GM10266 (cell line): ENCODE results near the gene BCAS3.

Experiments used
- DNase-seq: peaks from one replicate; pipeline ENCODE4 v3.0.0; 2012; ENCODE audit errors: extremely low spot score
- CTCF ChIP-seq: IDR thresholded peaks from 2 replicates; pipeline ENCODE4 v1.5.1; 2012; ENCODE audit warnings: mild to moderate bottlenecking, low read depth; ENCODE audit not compliant: control insufficient read depth, insufficient read depth; ENCODE audit errors: missing control alignments

Gene BCAS3

GRCh38 chr17:61253362-61253761 is 575.7 kb downstream of the BCAS3 start:
- no peak for TF ChIP-seq CTCF
- DNase-seq = no peak

GRCh38 chr17:61253937-61254574 is 576.4 kb downstream of the BCAS3 start:
- no peak for DNase-seq
- no peak for TF ChIP-seq CTCF

DNA sequence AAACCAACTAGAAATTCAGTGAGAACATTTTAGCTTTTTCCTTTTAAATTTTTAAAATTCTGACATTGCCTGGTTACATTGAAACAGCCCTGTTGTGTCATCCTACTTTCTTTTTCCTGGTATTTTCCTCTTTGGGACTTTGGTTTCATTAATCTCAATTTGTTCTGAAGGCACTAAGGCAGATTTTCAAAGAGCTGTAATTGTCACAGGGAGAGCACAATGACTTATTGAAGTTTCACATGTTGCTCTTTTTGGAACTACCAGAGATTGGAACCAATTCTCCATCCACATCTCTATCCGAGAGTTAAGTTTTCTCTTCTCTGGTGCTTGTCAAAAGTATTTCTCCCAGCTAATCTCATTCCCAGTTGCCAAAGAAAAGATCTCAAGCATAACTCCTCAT is 577.3 kb downstream of the BCAS3 start:
- no peak for DNase-seq

DNA sequence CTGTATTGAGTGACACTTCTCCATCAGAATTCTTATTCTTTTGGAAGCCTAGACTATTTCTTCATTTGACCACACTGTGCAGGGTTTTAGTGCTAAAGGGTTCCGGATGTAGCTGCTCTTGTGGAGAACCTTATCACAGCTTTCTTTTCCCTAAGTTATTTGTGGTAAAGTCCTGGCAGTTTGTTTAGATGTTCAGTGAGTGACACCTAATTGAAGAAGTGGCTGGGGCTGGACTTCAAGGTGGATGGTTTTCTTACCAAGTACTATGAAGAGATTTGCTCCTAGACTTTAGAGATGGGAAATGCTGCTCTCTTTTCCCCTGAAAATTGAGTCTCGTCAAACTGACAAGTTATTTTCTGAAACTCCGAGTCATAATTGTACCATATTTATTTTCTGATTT is 578.0 kb downstream of the BCAS3 start:
- DNase-seq = no peak
- no peak for TF ChIP-seq CTCF

More for the DNA sequence above, 577.3 kb downstream of the BCAS3 start:
- TF ChIP-seq CTCF = no peak

DNA sequence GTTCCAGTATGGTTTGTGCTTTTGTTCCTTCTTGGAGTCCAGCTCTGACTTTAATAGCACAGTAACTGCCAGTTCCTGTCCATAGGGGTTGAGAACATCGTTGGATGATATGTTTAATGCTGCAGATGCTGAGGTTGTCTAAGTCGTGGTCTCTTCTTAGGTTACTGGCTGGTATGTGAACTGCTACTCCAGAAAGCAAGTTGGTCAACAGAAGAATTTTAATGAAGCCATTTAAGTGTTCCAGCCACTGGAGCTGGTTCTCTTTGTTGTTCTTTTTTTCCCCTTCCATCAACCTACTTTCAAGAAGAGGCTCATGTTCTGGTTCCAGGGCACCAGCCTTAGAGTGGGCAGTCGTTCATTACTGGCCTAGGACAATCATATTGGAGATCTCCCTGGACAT is 581.7 kb downstream of the BCAS3 start:
- DNase-seq = no peak

DNA sequence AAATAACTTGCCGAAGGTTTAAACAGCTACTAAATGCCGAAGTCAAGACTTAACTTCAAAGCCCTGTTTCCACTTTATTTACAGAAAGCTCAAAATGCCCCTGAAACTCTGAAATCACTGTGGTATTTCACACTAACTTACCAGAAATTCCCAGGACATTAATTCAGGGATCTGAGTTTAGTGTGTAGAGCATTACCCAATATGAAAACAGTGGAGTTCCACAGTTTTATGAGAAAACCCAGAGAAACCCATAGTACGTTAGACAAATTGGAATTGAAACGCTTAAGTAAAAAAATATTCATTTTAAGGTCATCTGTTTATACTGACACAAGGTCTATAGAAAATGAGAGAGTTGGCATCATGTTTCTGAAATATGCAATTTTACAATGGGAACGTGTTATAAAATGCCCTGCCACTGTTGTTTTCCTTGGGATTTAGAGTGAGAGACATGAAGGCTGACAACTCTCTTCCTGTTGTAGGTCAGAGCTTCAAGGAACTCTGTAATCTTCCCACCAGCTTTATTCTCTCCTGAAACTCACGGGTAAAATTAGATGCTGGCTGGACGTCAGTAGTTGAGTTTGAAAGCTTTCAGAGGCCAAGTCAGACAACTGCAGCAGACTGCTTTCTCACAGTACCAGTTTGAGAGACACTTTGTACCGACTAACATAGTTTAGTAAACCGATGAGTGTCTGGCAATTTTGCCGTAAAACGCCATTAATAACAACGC is 582.6 kb downstream of the BCAS3 start:
- no peak for DNase-seq
- no peak for TF ChIP-seq CTCF

More for the DNA sequence above, 581.7 kb downstream of the BCAS3 start:
- no peak for TF ChIP-seq CTCF

GRCh38 chr17:61261001-61261637 is 583.5 kb downstream of the BCAS3 start:
- DNase-seq = no peak
- TF ChIP-seq CTCF = no peak
